ENCODE data around the gene EYA2.
A peak's percentile ranks its signal among the peaks of the same experiment; 100 is the strongest.

EYA2 gene

GRCh38 chr20:47079047-47079446, 184.4 kb downstream of the EYA2 start:
- DNase-seq = no peak

DNA sequence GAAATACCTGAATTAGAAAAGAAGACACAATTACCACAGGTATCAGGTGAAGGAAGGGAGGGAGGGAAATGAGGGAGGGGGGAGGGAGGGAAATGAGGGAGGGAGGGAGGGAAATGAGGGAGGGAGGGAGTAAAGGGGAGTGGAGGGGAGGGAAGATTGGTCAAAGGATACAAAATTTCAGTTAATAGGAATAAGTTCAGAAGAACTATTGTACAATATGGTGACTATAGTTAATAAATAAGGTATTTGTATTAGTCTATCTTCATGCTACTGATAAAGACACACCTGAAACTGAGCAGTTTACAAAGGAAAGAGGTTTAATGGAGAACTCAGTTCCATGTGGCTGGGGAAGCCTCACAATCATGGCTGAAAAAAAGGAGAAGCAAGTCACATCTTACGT, 185.7 kb downstream of the EYA2 start:
- DNase-seq = no peak

DNA sequence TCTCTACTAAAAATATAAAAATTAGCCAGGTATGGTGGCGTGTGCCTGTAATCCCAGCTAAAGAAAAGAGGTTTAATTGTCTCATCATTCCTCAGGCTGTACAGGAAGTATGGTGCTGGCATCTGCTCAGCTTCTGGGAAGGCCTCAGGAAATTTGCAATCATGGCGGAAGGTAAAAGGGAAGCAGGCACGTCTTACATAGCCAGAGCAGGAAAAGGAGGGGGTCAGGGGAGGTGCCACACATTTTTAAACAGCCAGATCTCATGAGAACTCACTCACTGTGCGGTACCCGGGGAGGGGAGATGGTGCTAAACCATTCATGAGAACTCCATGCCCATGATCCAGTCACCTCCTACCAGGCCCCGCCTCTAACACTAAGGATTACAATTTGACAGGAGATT, 191.7 kb downstream of the EYA2 start:
- no peak for DNase-seq

GRCh38 chr20:47088335-47088734, 193.7 kb downstream of the EYA2 start:
- no peak for DNase-seq

DNA sequence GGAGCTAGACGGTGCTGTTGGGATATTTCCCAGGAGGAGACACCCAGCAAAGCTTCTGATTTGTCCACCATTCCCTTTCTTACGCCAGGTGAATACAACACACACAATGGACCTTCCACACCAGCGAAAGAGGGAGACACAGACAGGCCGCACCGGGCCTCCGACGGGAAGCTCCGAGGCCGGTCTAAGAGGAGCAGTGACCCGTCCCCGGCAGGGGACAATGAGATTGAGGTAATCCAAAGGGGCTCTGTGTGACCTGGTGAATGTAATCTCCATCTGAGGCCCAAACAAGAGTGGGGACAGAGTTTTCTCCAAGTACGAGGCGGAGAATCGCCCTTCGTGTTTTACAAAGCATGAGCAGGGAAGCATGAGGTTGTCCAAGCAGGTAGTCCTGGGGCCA, 194.5 kb downstream of the EYA2 start:
- no peak for DNase-seq

GRCh38 chr20:47090835-47091234, 196.2 kb downstream of the EYA2 start:
- DNase-seq = no peak

GRCh38 chr20:47093320-47093966, 198.8 kb downstream of the EYA2 start:
- no peak for DNase-seq

DNA sequence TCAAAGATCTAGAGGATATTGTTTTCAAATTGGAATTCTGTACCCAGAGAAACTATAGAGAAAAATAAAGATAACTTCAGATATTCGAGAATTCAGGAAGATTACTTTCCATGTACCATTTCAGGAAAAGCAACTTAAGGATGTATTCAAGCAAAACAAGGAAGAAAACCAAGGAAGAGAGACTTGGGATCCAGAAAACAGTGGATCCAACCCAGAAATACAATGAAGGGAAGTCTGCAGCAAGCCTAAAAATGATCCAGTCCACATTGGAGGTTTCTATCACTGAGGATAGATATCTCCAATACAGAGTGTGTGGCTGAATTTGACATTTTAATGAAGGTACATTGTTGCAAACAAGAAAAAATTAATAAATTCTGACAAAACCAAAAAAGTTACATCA, 201.0 kb downstream of the EYA2 start:
- no peak for DNase-seq

- no peak for DNase-seq
Measured at GRCh38 chr20:47097691-47098622, 203.3 kb downstream of the EYA2 start.

- DNase-seq = no peak
Measured at GRCh38 chr20:47099093-47099492, 204.4 kb downstream of the EYA2 start.

DNA sequence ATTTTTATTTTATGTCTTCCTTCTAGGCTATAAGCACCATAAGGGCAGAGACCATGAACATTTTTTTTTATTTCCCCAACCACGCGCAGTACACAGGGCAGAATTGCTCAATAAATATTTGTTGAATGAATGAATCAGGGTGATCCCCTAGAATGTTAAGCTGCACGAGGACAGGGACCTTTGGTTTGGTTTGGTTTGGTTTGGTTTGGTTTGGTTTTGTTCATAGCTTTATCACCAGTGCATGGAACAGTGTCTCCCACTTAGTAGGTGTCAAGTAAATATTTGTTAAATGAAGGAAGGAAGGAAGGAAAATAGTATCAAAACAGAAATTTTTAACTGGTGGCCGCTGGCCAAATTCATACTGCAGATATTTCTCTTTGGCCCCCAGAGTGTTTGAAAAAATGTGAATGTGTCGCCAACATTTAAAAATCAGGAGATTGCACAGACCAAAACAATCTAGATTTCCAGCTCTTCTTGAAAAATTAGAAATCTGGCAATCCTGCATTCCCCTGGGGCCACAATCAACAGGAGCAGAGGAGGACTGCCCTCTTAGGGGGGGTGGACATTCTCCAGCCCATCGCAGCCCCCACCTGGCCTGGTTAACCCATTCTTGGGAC, 205.3 kb downstream of the EYA2 start:
- DNase-seq = no peak

DNA sequence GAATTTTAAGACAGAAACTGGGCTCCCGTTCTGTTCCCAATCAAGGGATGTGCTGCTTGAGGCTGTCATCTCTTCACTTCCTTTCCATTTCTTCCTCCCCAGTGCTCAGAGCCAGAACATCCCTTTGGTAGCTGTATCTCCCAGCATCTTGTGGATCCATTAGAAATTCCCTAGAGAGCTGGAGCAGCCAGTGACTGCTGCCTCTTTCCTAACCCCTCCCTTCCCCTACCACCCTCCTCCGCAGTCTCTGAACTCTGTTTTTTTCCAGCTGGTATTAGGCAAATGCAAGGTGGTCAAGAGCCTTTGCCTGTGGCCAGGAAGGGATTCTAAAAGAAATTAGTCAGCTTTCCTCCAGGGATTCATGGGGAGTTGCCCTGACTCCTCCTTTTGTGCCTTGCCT, 208.0 kb downstream of the EYA2 start:
- no peak for DNase-seq

- peak; percentile 42 for DNase-seq
Measured at GRCh38 chr20:47106786-47107185, 212.1 kb downstream of the EYA2 start.

DNA sequence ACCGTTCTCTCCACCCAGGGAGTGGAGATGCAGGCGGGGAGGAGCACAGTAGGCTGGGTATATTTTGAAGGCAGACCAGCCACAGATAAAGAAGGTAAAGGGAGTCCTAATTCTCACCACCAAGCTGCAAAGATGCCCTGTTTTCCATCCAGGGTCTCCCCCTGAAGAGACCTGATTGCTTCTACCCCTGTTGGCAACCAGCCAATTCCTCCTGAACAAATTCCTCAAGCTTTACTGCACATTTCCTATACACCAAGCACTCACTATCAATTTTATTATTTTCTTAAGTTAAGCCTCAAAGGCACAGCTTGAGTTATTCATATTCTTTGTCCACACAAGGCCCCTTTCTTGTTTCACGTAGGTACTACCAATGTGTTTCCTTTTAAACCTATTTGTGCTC, 214.4 kb downstream of the EYA2 start:
- no peak for DNase-seq

DNA sequence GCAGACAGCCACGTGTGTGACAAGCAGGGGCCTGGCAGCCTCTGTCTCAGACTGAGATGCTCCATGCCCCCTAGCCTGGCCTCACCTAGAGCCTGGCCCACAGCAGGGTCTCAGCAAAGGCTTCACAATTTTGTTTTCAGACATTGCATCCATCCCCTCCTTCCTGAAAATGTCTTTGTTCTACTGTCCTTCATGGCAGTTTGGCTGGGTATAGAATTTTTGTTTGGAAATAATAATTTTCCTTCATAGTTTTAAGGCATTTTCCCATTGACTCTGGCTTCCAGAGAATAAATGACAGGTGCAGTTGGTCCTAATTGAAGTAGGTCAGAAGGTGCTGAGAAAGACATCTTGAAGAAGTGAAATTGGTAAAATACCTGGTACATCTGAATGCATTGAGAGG, 216.2 kb downstream of the EYA2 start:
- no peak for DNase-seq

GRCh38 chr20:47111576-47111975, 216.9 kb downstream of the EYA2 start:
- DNase-seq = no peak

- DNase-seq = no peak
Measured at GRCh38 chr20:47113362-47114109, 218.9 kb downstream of the EYA2 start.

GRCh38 chr20:47115694-47116093, 221.1 kb downstream of the EYA2 start:
- DNase-seq = no peak

- DNase-seq = peak; percentile 51
Measured at GRCh38 chr20:47117371-47117770, 222.7 kb downstream of the EYA2 start.

DNA sequence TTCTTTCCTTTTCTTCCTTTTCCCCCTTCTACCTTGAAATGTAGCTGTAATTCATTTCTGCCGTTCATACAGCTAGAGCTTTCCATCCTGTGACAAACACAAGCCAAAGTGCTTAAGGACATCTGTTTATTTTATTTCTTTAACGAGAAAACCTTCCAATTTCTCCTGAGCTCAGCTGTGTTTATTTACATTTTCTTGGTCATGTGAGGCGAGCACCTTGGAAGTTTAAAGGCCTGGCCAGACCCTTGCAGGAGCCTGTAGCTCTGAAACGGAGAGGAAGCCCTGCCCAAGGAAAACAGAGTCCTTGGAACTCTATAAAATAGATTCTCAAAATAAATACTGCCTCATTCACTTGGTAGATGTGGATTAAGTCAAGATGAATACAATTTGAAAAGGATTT, 223.1 kb downstream of the EYA2 start:
- peak; percentile 56 for DNase-seq

DNA sequence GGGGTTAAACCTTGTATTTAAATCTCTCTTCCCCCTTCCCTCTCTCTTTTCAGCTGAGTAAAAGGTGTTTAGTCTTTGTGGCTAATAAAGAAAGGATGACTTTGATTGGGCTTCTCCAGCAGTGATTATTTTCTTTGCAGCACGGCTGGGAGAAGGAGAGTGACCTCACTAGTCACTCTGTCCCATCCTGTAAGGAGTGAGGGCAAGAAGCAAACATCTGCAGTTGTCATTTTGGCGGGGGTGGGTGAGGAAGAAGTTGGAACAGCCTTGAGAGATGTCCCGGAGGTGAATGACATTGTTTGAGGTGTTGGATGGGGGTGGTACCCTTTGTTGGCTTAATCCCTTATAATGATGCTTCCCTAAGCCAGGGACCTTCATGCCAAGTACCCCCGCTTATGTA, 223.6 kb downstream of the EYA2 start:
- DNase-seq = peak; percentile 58

GRCh38 chr20:47118641-47119040, 224.0 kb downstream of the EYA2 start:
- no peak for DNase-seq

- no peak for DNase-seq
Measured at GRCh38 chr20:47120346-47120936, 225.8 kb downstream of the EYA2 start.
